ENCODE data around the gene ADGRD1.

Gene ADGRD1

GRCh38 chr12:131176926-131177325, 223.2 kb downstream of the ADGRD1 start:
- DNase-seq: no peak

- no peak for DNase-seq
Observed at GRCh38 chr12:131177599-131177998, 223.9 kb downstream of the ADGRD1 start.

GRCh38 chr12:131187602-131188001, 233.9 kb downstream of the ADGRD1 start:
- DNase-seq: no peak

- no peak for DNase-seq
Observed at GRCh38 chr12:131188131-131189050, 234.7 kb downstream of the ADGRD1 start.

- no peak for DNase-seq
Observed at GRCh38 chr12:131189781-131190180, 236.1 kb downstream of the ADGRD1 start.

- no peak for DNase-seq
Observed at GRCh38 chr12:131190965-131191364, 237.3 kb downstream of the ADGRD1 start.

Measured in inflammatory macrophage treated with lipopolysaccharide for 4 hours (primary cell).